ENCODE measurements around the gene GSDMA. TPM values are rescaled to one million over a fixed set of nuclear protein-coding genes. Genes with fewer than 3 reads are reported as not detected.
A peak's percentile ranks its signal among the peaks of the same experiment; 100 is the strongest.
"Not testable (repeated sequence)": the region's sequence is repeated elsewhere in the genome, so short reads cannot be mapped to it uniquely, and the experiment has no call there.

Gene GSDMA
- total RNA-seq, 4 donors from 2014 or later: not detected

- no peaks in the 10 kb centered on the region for H3K9me3 ChIP-seq
- WGBS, 2 donors: 93 to 95% methylated on average over 6 of the region's 6 CpGs
- TF ChIP-seq POLR2A (IDR thresholded peaks at IDR 0.05): no peak
- TF ChIP-seq, protein P1, sequence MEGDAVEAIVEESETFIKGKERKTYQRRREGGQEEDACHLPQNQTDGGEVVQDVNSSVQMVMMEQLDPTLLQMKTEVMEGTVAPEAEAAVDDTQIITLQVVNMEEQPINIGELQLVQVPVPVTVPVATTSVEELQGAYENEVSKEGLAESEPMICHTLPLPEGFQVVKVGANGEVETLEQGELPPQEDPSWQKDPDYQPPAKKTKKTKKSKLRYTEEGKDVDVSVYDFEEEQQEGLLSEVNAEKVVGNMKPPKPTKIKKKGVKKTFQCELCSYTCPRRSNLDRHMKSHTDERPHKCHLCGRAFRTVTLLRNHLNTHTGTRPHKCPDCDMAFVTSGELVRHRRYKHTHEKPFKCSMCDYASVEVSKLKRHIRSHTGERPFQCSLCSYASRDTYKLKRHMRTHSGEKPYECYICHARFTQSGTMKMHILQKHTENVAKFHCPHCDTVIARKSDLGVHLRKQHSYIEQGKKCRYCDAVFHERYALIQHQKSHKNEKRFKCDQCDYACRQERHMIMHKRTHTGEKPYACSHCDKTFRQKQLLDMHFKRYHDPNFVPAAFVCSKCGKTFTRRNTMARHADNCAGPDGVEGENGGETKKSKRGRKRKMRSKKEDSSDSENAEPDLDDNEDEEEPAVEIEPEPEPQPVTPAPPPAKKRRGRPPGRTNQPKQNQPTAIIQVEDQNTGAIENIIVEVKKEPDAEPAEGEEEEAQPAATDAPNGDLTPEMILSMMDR (IDR thresholded peaks at IDR 0.05): no peak
- no peak for DNase-seq
- no peak overlapping the region for H3K27ac ChIP-seq
- no peak overlapping the region for H3K4me3 ChIP-seq (replicated peaks in 1 of 3)
- intact Hi-C loops (cut with DNase I): no loop called here
- H3K27me3 ChIP-seq: no peaks in the 10 kb centered on the region
- no peaks in the 10 kb centered on the region for H3K36me3 ChIP-seq
- H3K4me1 ChIP-seq: no peaks in the 10 kb centered on the region
These were observed 42.7 kb downstream of the GSDMA start for GRCh38 chr17:40005520-40005919.

DNA sequence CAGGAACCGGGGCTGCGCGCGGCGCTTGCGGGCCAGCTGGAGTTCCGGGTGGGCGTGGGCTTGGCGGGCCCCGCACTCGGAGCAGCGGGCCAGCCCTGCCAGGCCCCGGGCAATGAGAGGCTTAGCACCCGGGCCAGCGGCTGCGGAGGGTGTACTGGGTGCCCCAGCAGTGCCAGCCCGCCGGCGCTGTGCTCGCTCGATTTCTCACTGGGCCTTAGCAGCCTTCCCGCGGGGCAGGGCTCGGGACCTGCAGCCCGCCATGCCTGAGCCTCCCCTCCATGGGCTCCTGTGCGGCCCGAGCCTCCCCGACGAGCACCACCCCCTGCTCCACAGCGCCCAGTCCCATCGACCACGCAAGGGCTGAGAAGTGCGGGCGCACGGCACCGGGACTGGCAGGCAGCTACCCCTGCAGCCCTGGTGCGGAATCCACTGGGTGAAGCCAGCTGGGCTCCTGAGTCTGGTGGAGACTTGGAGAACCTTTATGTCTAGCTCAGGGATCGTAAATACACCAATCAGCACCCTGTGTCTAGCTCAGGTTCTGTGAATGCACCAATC lies 48.2 kb downstream of the GSDMA start:
- intact Hi-C loops (cut with DNase I): loop anchor here (10.0 kb wide), 1 partner anchor 74 kb away; no protein-coding TSS in a partner anchor

DNA sequence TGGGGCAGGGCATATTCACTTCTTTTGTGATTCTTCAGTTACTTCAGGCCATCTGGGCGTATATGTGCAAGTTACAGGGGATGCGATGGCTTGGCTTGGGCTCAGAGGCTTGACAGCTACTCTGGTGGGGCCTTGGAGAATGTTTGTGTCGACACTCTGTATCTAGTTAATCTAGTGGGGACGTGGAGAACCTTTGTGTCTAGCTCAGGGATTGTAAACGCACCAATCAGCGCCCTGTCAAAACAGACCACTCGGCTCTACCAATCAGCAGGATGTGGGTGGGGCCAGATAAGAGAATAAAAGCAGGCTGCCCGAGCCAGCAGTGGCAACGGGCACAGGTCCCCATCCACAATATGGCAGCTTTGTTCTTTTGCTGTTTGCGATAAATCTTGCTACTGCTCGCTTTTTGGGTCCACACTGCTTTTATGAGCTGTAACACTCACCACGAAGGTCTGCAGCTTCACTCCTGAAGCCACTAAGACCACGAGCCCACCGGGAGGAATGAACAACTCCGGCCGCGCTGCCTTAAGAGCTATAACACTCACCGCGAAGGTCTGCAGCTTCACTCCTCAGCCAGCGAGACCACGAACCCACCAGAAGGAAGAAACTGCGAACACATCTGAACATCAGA lies 49.3 kb downstream of the GSDMA start:
- not testable (repeated sequence) for H3K4me3 ChIP-seq (replicated peaks in 1 of 3); H3K9me3 ChIP-seq; H3K27me3 ChIP-seq; DNase-seq; H3K27ac ChIP-seq; H3K36me3 ChIP-seq
- peaks cover 6 to 14% of the 10 kb centered on the region in 2 donors for H3K4me1 ChIP-seq
- 84 to 86% methylated on average over 17 to 22 of the region's 22 CpGs for WGBS, 2 donors
- intact Hi-C loops (cut with DNase I): loop anchor here (10.0 kb wide), 1 partner anchor 73 kb away; no protein-coding TSS in a partner anchor

More for the DNA sequence above, 48.2 kb downstream of the GSDMA start:
- not testable (repeated sequence) for H3K27me3 ChIP-seq; H3K9me3 ChIP-seq; H3K36me3 ChIP-seq; H3K27ac ChIP-seq; H3K4me3 ChIP-seq (replicated peaks in 1 of 3); DNase-seq
- 92 to 94% methylated on average over 22 to 23 of the region's 38 CpGs for WGBS, 2 donors
- H3K4me1 ChIP-seq: peaks cover 6 to 12% of the 10 kb centered on the region in 2 donors

GRCh38 chr17:40014375-40014980 lies 51.7 kb downstream of the GSDMA start:
- intact Hi-C loops (cut with DNase I): loop anchor here (10.0 kb wide), 1 partner anchor 70 kb away; no protein-coding TSS in a partner anchor
- Histone ChIP-seq H3K36me3 (peaks cover 0 to 3% of the 10 kb centered on the region in 2 donors), H3K27me3 (no peaks in the 10 kb centered on the region), H3K4me1 (peaks cover 6 to 25% of the 10 kb centered on the region in 2 donors), H3K4me3 (replicated peaks in 1 of 3) (no peak overlapping the region), H3K9me3 (no peaks in the 10 kb centered on the region), H3K27ac (peak overlapping the region in 1 of 3 donors; percentile 36)
- 55 to 69% methylated on average over 10 to 17 of the region's 18 CpGs for WGBS, 2 donors
- TF ChIP-seq, protein P1 (IDR thresholded peaks at IDR 0.05): no peak
- TF ChIP-seq POLR2A (IDR thresholded peaks at IDR 0.05): no peak
- no peak for DNase-seq

GRCh38 chr17:40015005-40015997 lies 52.5 kb downstream of the GSDMA start, which contains the start of gene CSF3:
Gene CSF3, plus strand, starts transcription at chr17:40015440. Its CDS starts 35 bp downstream, at chr17:40015475.
- TF ChIP-seq, protein P1 (IDR thresholded peaks at IDR 0.05): no peak
- no peak for TF ChIP-seq POLR2A (IDR thresholded peaks at IDR 0.05)
- intact Hi-C loops (cut with DNase I): loop anchor here (5.0 to 10.0 kb wide), 2 partner anchors 70 to 152 kb away; no protein-coding TSS in a partner anchor
- no peaks in the 10 kb centered on the region for H3K9me3 ChIP-seq
- no peak for DNase-seq
- peaks cover 0 to 6% of the 10 kb centered on the region in 2 donors for H3K36me3 ChIP-seq
- no peak within 1 kb of the TSS for H3K4me3 ChIP-seq (replicated peaks in 1 of 3)
- WGBS, 2 donors: 71% methylated on average over 14 to 20 of the region's 20 CpGs
- peak within 1 kb of the TSS in 1 of 3 donors; percentile 36 for H3K27ac ChIP-seq
- H3K27me3 ChIP-seq: no peaks in the 10 kb centered on the region
- H3K4me1 ChIP-seq: peaks cover 6 to 25% of the 10 kb centered on the region in 2 donors
